Gastroesophageal sphincter (tissue), 4 donors: ENCODE measurements around the gene ACSM3. TPM values are rescaled to one million over a fixed set of nuclear protein-coding genes. Genes with fewer than 3 reads are reported as not detected.

Experiments
- ATAC-seq: fragments of 150-250 bp; one replicate; pipeline ENCODE4 v1.9.1; 2016; ENCODE audit warnings: mild to moderate bottlenecking, moderate library complexity
- H3K27ac ChIP-seq, 4 donors: fragments of 200-600 bp; sonication (generic) in 3 of 4; 1 replicate in 3 of 4; 2 replicates in 1 of 4; pipeline ENCODE4 v1.5.1; 2016 to 2019
- H3K27me3 ChIP-seq: fragments of 200-600 bp; sonication (generic); one replicate; pipeline ENCODE4 v1.5.1; 2019
- H3K36me3 ChIP-seq, 2 donors: fragments of 200-600 bp; sonication (generic); one replicate each; pipeline ENCODE4 v1.5.1; 2019; ENCODE audit warnings: control low read depth in 1 of 2
- H3K4me1 ChIP-seq, 3 donors: fragments of 200-600 bp; sonication (generic); 1 replicate in 2 of 3; 2 replicates in 1 of 3; pipeline ENCODE4 v1.5.1; 2016 to 2019; ENCODE audit warnings: control low read depth in 2 of 3
- H3K4me3 ChIP-seq, 2 donors: fragments of 200-600 bp; sonication (generic); one replicate each; pipeline ENCODE4 v1.5.1; 2019; ENCODE audit warnings: mild to moderate bottlenecking in 1 of 2, moderate library complexity in 1 of 2
- H3K9me3 ChIP-seq, 3 donors: fragments of 200-600 bp; sonication (generic); one replicate each; pipeline ENCODE4 v1.5.1; 2017 to 2019; ENCODE audit warnings: control low read depth in 2 of 3
- CTCF ChIP-seq, 4 experiments: fragments of 200-600 bp in 2 of 4; fragments of 450-650 bp in 2 of 4; sonication (generic) in 1 of 4; IDR thresholded peaks; one replicate each; pipeline ENCODE4 v1.5.1; 2017 to 2019; ENCODE audit warnings: antibody characterized with exemption in 4 of 4, mild to moderate bottlenecking in 2 of 4, moderate library complexity in 2 of 4
- EP300 ChIP-seq: sonication (generic); formaldehyde crosslinking; IDR thresholded peaks from one replicate; pipeline ENCODE4 v1.6.1; 2017; ENCODE audit warnings: antibody characterized with exemption, mild to moderate bottlenecking
- POLR2A ChIP-seq, 2 donors: fragments of 450-650 bp; IDR thresholded peaks; one replicate each; pipeline ENCODE4 v1.6.1; 2017; ENCODE audit warnings: antibody characterized with exemption in 2 of 2, mild to moderate bottlenecking in 2 of 2, moderate library complexity in 1 of 2
- POLR2AphosphoS5 ChIP-seq: sonication (generic); formaldehyde crosslinking; IDR thresholded peaks from one replicate; pipeline ENCODE4 v1.6.1; 2017; ENCODE audit warnings: antibody characterized with exemption
- WGBS, 2 donors: methylation state at CpG; one replicate each; pipeline ENCODE4 v1.1.5; 2018; ENCODE audit warnings: low coverage in 1 of 2; 5-methylcytosine and 5-hydroxymethylcytosine counted together
- total RNA-seq, 4 donors: library from RNA; depleted of rRNA; stranded (reverse); fragments of >200 nt; gene quantifications; one replicate each; pipeline ENCODE4 v1.1.0, GENCODE V29; 2016

ACSM3 gene
- total RNA-seq, 4 donors from 2014 or later: 4.5 to 24.8 (median 6.8) TPM

- H3K9me3 ChIP-seq: no peaks in the 10 kb centered on the region
- 53 to 67% methylated on average over 1 to 4 of the region's 7 CpGs for WGBS, 2 donors
- no peaks in the 10 kb centered on the region for H3K27me3 ChIP-seq
- no peak overlapping the region for H3K4me3 ChIP-seq
- peaks cover 0 to 11% of the 10 kb centered on the region in 2 donors for H3K36me3 ChIP-seq
- ATAC-seq: peak; percentile 10
- no peak overlapping the region for H3K27ac ChIP-seq
- H3K4me1 ChIP-seq: no peaks in the 10 kb centered on the region
- TF ChIP-seq CTCF (IDR thresholded peaks at IDR 0.05) (peak in 1 of 4 experiments; percentile 29), POLR2AphosphoS5 (no peak), POLR2A (IDR thresholded peaks at IDR 0.05) (no peak), EP300 (no peak)
Measured at GRCh38 chr16:20774703-20775362, 11.0 kb downstream of the ACSM3 start.

GRCh38 chr16:20781697-20782096, 17.9 kb downstream of the ACSM3 start:
- Histone ChIP-seq H3K4me3 (no peak overlapping the region), H3K4me1 (no peaks in the 10 kb centered on the region), H3K27me3 (no peaks in the 10 kb centered on the region), H3K36me3 (peaks cover 0 to 14% of the 10 kb centered on the region in 2 donors), H3K9me3 (no peaks in the 10 kb centered on the region), H3K27ac (no peak overlapping the region)
- no peak for TF ChIP-seq CTCF (IDR thresholded peaks at IDR 0.05)
- no peak for TF ChIP-seq EP300
- no peak for TF ChIP-seq POLR2A (IDR thresholded peaks at IDR 0.05)
- TF ChIP-seq POLR2AphosphoS5: no peak
- ATAC-seq: no peak
- WGBS, 2 donors: 22 to 67% methylated on average over 1 of the region's 1 CpG

GRCh38 chr16:20782470-20782869, 18.7 kb downstream of the ACSM3 start:
- ATAC-seq: no peak
- Histone ChIP-seq H3K9me3 (no peaks in the 10 kb centered on the region), H3K27ac (no peak overlapping the region), H3K36me3 (peaks cover 0 to 14% of the 10 kb centered on the region in 2 donors), H3K27me3 (no peaks in the 10 kb centered on the region), H3K4me1 (no peaks in the 10 kb centered on the region), H3K4me3 (no peak overlapping the region)
- WGBS, 2 donors: 92% methylated on average over 2 of the region's 2 CpGs; no CpG with 5 or more reads in 1 of the 2 donors
- TF ChIP-seq CTCF (IDR thresholded peaks at IDR 0.05) (no peak), POLR2A (IDR thresholded peaks at IDR 0.05) (no peak), POLR2AphosphoS5 (no peak), EP300 (no peak)

GRCh38 chr16:20784204-20784603, 20.4 kb downstream of the ACSM3 start:
- TF ChIP-seq POLR2AphosphoS5: no peak
- no peak for TF ChIP-seq EP300
- no peak for TF ChIP-seq POLR2A (IDR thresholded peaks at IDR 0.05)
- no peak for TF ChIP-seq CTCF (IDR thresholded peaks at IDR 0.05)
- H3K27ac ChIP-seq: no peak overlapping the region
- H3K4me1 ChIP-seq: no peaks in the 10 kb centered on the region
- peaks cover 0 to 11% of the 10 kb centered on the region in 2 donors for H3K36me3 ChIP-seq
- no peaks in the 10 kb centered on the region for H3K27me3 ChIP-seq
- no peak overlapping the region for H3K4me3 ChIP-seq
- H3K9me3 ChIP-seq: no peaks in the 10 kb centered on the region
- no peak for ATAC-seq

GRCh38 chr16:20789130-20789529, 25.3 kb downstream of the ACSM3 start:
- Histone ChIP-seq H3K36me3 (no peaks in the 10 kb centered on the region), H3K4me3 (no peak overlapping the region), H3K4me1 (no peaks in the 10 kb centered on the region), H3K27me3 (no peaks in the 10 kb centered on the region), H3K9me3 (no peaks in the 10 kb centered on the region), H3K27ac (no peak overlapping the region)
- TF ChIP-seq POLR2AphosphoS5: no peak
- no peak for TF ChIP-seq CTCF (IDR thresholded peaks at IDR 0.05)
- no peak for TF ChIP-seq EP300
- no peak for TF ChIP-seq POLR2A (IDR thresholded peaks at IDR 0.05)
- no peak for ATAC-seq
